OCI-LY3 (cell line): Measurements from ENCODE around the gene THAP11.

Experiments
- H2AFZ ChIP-seq: fragments of 200-600, 300-600 bp; shearing (Covaris generic); 2 replicates; pipeline ENCODE4 v1.6.0; 2014; ENCODE audit warnings: antibody characterized with exemption, low read depth, low read length
- H3K27ac ChIP-seq: fragments of 200-600, 300-600 bp; sonication (generic); 2 replicates; pipeline ENCODE4 v1.5.1; 2014; ENCODE audit warnings: mild to moderate bottlenecking, low read length, moderate library complexity, mixed read lengths
- H3K27me3 ChIP-seq: fragments of 200-600, 300-600 bp; sonication (generic); 2 replicates; pipeline ENCODE4 v1.6.1; 2014; ENCODE audit warnings: low read depth, low read length, mixed read lengths
- H3K36me3 ChIP-seq: fragments of 200-600, 300-600 bp; sonication (generic); replicated peaks from 2 replicates; pipeline ENCODE3; 2014; ENCODE audit warnings: low read depth, low read length, mixed read lengths
- H3K4me1 ChIP-seq: fragments of 300-600, 200-600 bp; sonication (generic); 2 replicates; pipeline ENCODE4 v1.6.1; 2014; ENCODE audit warnings: low read length, mixed read lengths
- H3K4me2 ChIP-seq: fragments of 200-600, 300-600 bp; sonication (generic); 2 replicates; pipeline ENCODE4 v1.6.1; 2014; ENCODE audit warnings: low read length, mixed read lengths
- H3K4me3 ChIP-seq: fragments of 300-600, 200-600 bp; sonication (generic); 2 replicates; pipeline ENCODE4 v1.5.1; 2014; ENCODE audit warnings: antibody characterized with exemption, mild to moderate bottlenecking, low read length, moderate library complexity
- H3K79me2 ChIP-seq: fragments of 300-600, 200-600 bp; shearing (Covaris generic); 2 replicates; pipeline ENCODE4 v1.6.1; 2014; ENCODE audit warnings: mild to moderate bottlenecking, low read length, mixed read lengths
- H3K9ac ChIP-seq: fragments of 300-600, 200-600 bp; shearing (Covaris generic); 2 replicates; pipeline ENCODE4 v1.6.0; 2014; ENCODE audit warnings: mild to moderate bottlenecking, low read length, moderate library complexity
- H3K9me3 ChIP-seq: fragments of 200-600, 300-600 bp; shearing (Covaris generic); 2 replicates; pipeline ENCODE4 v1.6.1; 2014; ENCODE audit warnings: low read length, mixed read lengths; ENCODE audit not compliant: insufficient read depth
- H4K20me1 ChIP-seq: fragments of 200-600, 300-600 bp; sonication (generic); 2 replicates; pipeline ENCODE4 v1.6.1; 2016; ENCODE audit warnings: low read length, mixed read lengths; ENCODE audit not compliant: insufficient read depth
- CTCF ChIP-seq: fragments of 200-600, 300-600 bp; sonication (generic); IDR thresholded peaks from 2 replicates; pipeline ENCODE4 v1.5.1; 2014; ENCODE audit warnings: antibody characterized with exemption, low read length, low read depth
- EZH2phosphoT487 ChIP-seq: fragments of 200-600 bp; shearing (Covaris generic); IDR thresholded peaks from 2 replicates; pipeline ENCODE4 v1.6.1; 2018; ENCODE audit warnings: antibody characterized with exemption, mixed run types, low read depth

THAP11 gene

GRCh38 chr16:67844497-67844896, 2.4 kb downstream of the THAP11 start:
- Histone ChIP-seq H3K4me3 (no peak overlapping the region), H3K27ac (no peak overlapping the region), H2AFZ (no peak overlapping the region), H3K4me1 (peaks cover 31% of the 10 kb centered on the region), H4K20me1 (peaks cover 5% of the 10 kb centered on the region; the same call in 1 of the 2 replicates), H3K36me3 (no peaks in the 10 kb centered on the region), H3K9ac (no peak overlapping the region), H3K27me3 (no peaks in the 10 kb centered on the region), H3K9me3 (no peaks in the 10 kb centered on the region), H3K4me2 (no peak overlapping the region), H3K79me2 (peaks cover 56% of the 10 kb centered on the region)
- no peak for TF ChIP-seq CTCF
- no peak for TF ChIP-seq EZH2phosphoT487

GRCh38 chr16:67845291-67846062, 3.4 kb downstream of the THAP11 start:
- peaks cover 31% of the 10 kb centered on the region for H3K4me1 ChIP-seq
- H4K20me1 ChIP-seq, result peaks cover 5% of the 10 kb centered on the region; the same call in 1 of the 2 replicates
- TF ChIP-seq CTCF (no peak), EZH2phosphoT487 (no peak)
- H3K36me3 ChIP-seq, result peaks cover 4% of the 10 kb centered on the region
- H2AFZ ChIP-seq, result no peak overlapping the region
- H3K4me3 ChIP-seq, result peak overlapping the region; percentile 93
- H3K27me3 ChIP-seq, result no peaks in the 10 kb centered on the region
- H3K9me3 ChIP-seq, result no peaks in the 10 kb centered on the region
- peaks cover 65% of the 10 kb centered on the region for H3K79me2 ChIP-seq
- H3K27ac ChIP-seq, result peak overlapping the region; percentile 83
- peak overlapping the region; percentile 97 for H3K9ac ChIP-seq
- H3K4me2 ChIP-seq, result peak overlapping the region; percentile 97

- Histone ChIP-seq H4K20me1 (peaks cover 5% of the 10 kb centered on the region; the same call in 1 of the 2 replicates), H3K27me3 (no peaks in the 10 kb centered on the region), H3K9me3 (no peaks in the 10 kb centered on the region), H3K9ac (peak overlapping the region; percentile 97), H3K4me3 (peak overlapping the region; percentile 93), H3K79me2 (peaks cover 70% of the 10 kb centered on the region), H2AFZ (peak overlapping the region; percentile 57), H3K4me2 (peak overlapping the region; percentile 97), H3K4me1 (peaks cover 31% of the 10 kb centered on the region), H3K27ac (peak overlapping the region; percentile 83), H3K36me3 (peaks cover 5% of the 10 kb centered on the region)
- TF ChIP-seq EZH2phosphoT487 (no peak), CTCF (no peak)
These were observed 3.9 kb downstream of the THAP11 start for GRCh38 chr16:67846063-67846319.

- TF ChIP-seq EZH2phosphoT487 (no peak), CTCF (no peak)
- peak within 1 kb of the TSS; percentile 57 for H2AFZ ChIP-seq
- H3K27ac ChIP-seq, result peak within 1 kb of the TSS; percentile 83
- peaks cover 5% of the 10 kb centered on the region for H3K36me3 ChIP-seq
- peaks cover 5% of the 10 kb centered on the region; the same call in 1 of the 2 replicates for H4K20me1 ChIP-seq
- peaks cover 28% of the 10 kb centered on the region for H3K4me1 ChIP-seq
- no peaks in the 10 kb centered on the region for H3K27me3 ChIP-seq
- H3K4me3 ChIP-seq, result peak within 1 kb of the TSS; percentile 93
- H3K79me2 ChIP-seq, result peaks cover 75% of the 10 kb centered on the region
- no peaks in the 10 kb centered on the region for H3K9me3 ChIP-seq
- H3K9ac ChIP-seq, result peak within 1 kb of the TSS; percentile 97
- peak within 1 kb of the TSS; percentile 97 for H3K4me2 ChIP-seq
These were observed 4.4 kb downstream of the THAP11 start, which contains the start of gene NUTF2 for GRCh38 chr16:67846320-67847063. Gene NUTF2 (plus strand): TSS chr16:67846933. CDS start chr16:67865131, 18,198 bp downstream.
